DND-41 (cell line): ENCODE measurements around the gene THOP1.

Source experiments
- ATAC-seq: fragments of 200-7000 bp; cut with Tn5 transposase; 3 replicates; pipeline ENCODE4 v1.9.1; 2021; ENCODE audit warnings: low read depth; ENCODE audit not compliant: insufficient read depth
- DNase-seq: peaks from one replicate; pipeline ENCODE4 v3.0.0-alpha.2; 2020
- H2AFZ ChIP-seq: 2 replicates; pipeline ENCODE4 v1.6.0; 2012; ENCODE audit warnings: low read depth, low read length
- H3K27ac ChIP-seq: 2 replicates; pipeline ENCODE4 v1.5.1; 2012; ENCODE audit warnings: low read length, inconsistent platforms
- H3K27me3 ChIP-seq: fragments of 200-600 bp; sonication (generic); 2 replicates; pipeline ENCODE4 v1.6.0; 2012; ENCODE audit warnings: low read length, mild to moderate bottlenecking, inconsistent platforms; ENCODE audit not compliant: insufficient read depth, poor library complexity
- H3K36me3 ChIP-seq: 2 replicates; pipeline ENCODE4 v1.5.1; 2012; ENCODE audit warnings: low read length, inconsistent platforms; ENCODE audit not compliant: insufficient read depth
- H3K4me1 ChIP-seq: 2 replicates; pipeline ENCODE4 v1.5.1; 2012; ENCODE audit warnings: mild to moderate bottlenecking, low read length; ENCODE audit not compliant: insufficient read depth
- H3K4me2 ChIP-seq: 2 replicates; pipeline ENCODE4 v1.6.0; 2012; ENCODE audit warnings: mild to moderate bottlenecking, moderate library complexity, low read length, inconsistent platforms; ENCODE audit not compliant: insufficient read depth
- H3K4me3 ChIP-seq, 2 experiments: fragments of 200-600 bp in 1 of 2; shearing (Covaris generic) in 1 of 2; 2 replicates each; pipeline ENCODE4 v1.5.1; 2012 to 2016; ENCODE audit warnings: inconsistent platforms in 2 of 2, low read length in 2 of 2, mild to moderate bottlenecking in 2 of 2, low read depth in 1 of 2, moderate library complexity in 1 of 2
- H3K79me2 ChIP-seq: 2 replicates; pipeline ENCODE4 v1.6.0; 2012; ENCODE audit warnings: low read length, inconsistent platforms; ENCODE audit not compliant: insufficient read depth
- H3K9ac ChIP-seq: 2 replicates; pipeline ENCODE4 v1.6.0; 2012; ENCODE audit warnings: low read depth, mild to moderate bottlenecking, inconsistent platforms, low read length, moderate library complexity
- H3K9me3 ChIP-seq: 2 replicates; pipeline ENCODE4 v1.5.1; 2012; ENCODE audit warnings: low read length, moderate library complexity, mild to moderate bottlenecking, inconsistent platforms; ENCODE audit not compliant: insufficient read depth, severe bottlenecking
- H4K20me1 ChIP-seq: 2 replicates; pipeline ENCODE4 v1.6.0; 2012; ENCODE audit warnings: low read length; ENCODE audit not compliant: insufficient read depth
- CTCF ChIP-seq: IDR thresholded peaks from 2 replicates; pipeline ENCODE4 v1.5.1; 2012; ENCODE audit warnings: borderline replicate concordance, low read length, moderate library complexity, mild to moderate bottlenecking; ENCODE audit not compliant: poor library complexity, severe bottlenecking; ENCODE audit errors: extremely low read depth
- EZH2 ChIP-seq: IDR thresholded peaks from 3 replicates; pipeline ENCODE4 v1.6.1; 2012; ENCODE audit warnings: borderline replicate concordance, low read depth, mild to moderate bottlenecking, moderate library complexity, low read length, inconsistent platforms; ENCODE audit not compliant: severe bottlenecking

THOP1 gene

GRCh38 chr19:2756921-2757881, 28.1 kb upstream of the THOP1 start:
- Histone ChIP-seq H3K4me1 (no peaks in the 10 kb centered on the region), H4K20me1 (peaks cover 13% of the 10 kb centered on the region), H3K9me3 (no peaks in the 10 kb centered on the region), H3K27ac (no peak overlapping the region), H3K27me3 (no peaks in the 10 kb centered on the region), H2AFZ (no peak overlapping the region), H3K79me2 (no peaks in the 10 kb centered on the region), H3K36me3 (peaks cover 76% of the 10 kb centered on the region), H3K9ac (no peak overlapping the region), H3K4me3 (no peak overlapping the region), H3K4me2 (no peak overlapping the region)
- TF ChIP-seq EZH2 (no peak), CTCF (no peak)
- DNase-seq (no peak), ATAC-seq (no peak)

GRCh38 chr19:2758601-2759313, 26.5 kb upstream of the THOP1 start:
- Histone ChIP-seq H3K79me2 (no peaks in the 10 kb centered on the region), H4K20me1 (peaks cover 25% of the 10 kb centered on the region), H3K4me3 (no peak overlapping the region), H3K9ac (no peak overlapping the region), H3K4me2 (no peak overlapping the region), H3K9me3 (no peaks in the 10 kb centered on the region), H3K4me1 (no peaks in the 10 kb centered on the region), H3K27ac (no peak overlapping the region), H2AFZ (no peak overlapping the region), H3K27me3 (no peaks in the 10 kb centered on the region), H3K36me3 (peaks cover 86% of the 10 kb centered on the region)
- DNase-seq (no peak), ATAC-seq (no peak)
- TF ChIP-seq CTCF (no peak), EZH2 (no peak)

- Histone ChIP-seq H3K36me3 (peaks cover 86% of the 10 kb centered on the region), H3K4me3 (no peak overlapping the region), H3K9ac (no peak overlapping the region), H4K20me1 (peaks cover 25% of the 10 kb centered on the region), H2AFZ (no peak overlapping the region), H3K79me2 (no peaks in the 10 kb centered on the region), H3K4me1 (no peaks in the 10 kb centered on the region), H3K4me2 (no peak overlapping the region), H3K27me3 (no peaks in the 10 kb centered on the region), H3K27ac (no peak overlapping the region), H3K9me3 (no peaks in the 10 kb centered on the region)
- no peak for TF ChIP-seq EZH2
- TF ChIP-seq CTCF: no peak
- no peak for DNase-seq
- ATAC-seq: no peak
These were observed 25.9 kb upstream of the THOP1 start for GRCh38 chr19:2759362-2759761.
